Ascending aorta (tissue), 2 donors: ENCODE results near the gene SMC3. TPM values are rescaled to one million over a fixed set of nuclear protein-coding genes. Genes with fewer than 3 reads are reported as not detected.
A peak's percentile ranks its signal among the peaks of the same experiment; 100 is the strongest.
"Not testable (repeated sequence)": the region's sequence is repeated elsewhere in the genome, so short reads cannot be mapped to it uniquely, and the experiment has no call there.

Experiments
- DNase-seq, 2 donors: peaks; one replicate each; pipeline ENCODE4 v3.0.0-alpha.2; 2019; ENCODE audit warnings: low spot score in 2 of 2
- H3K27ac ChIP-seq, 2 donors: fragments of 200-600 bp; sonication (generic); one replicate each; pipeline ENCODE4 v1.5.1; 2016 to 2017; ENCODE audit warnings: mild to moderate bottlenecking in 1 of 2
- H3K27me3 ChIP-seq: fragments of 200-600 bp; sonication (generic); one replicate; pipeline ENCODE4 v1.5.1; 2017
- H3K36me3 ChIP-seq, 2 donors: fragments of 200-600 bp; sonication (generic); one replicate each; pipeline ENCODE4 v1.5.1; 2016
- H3K4me1 ChIP-seq, 2 donors: fragments of 200-600 bp; sonication (generic); one replicate each; pipeline ENCODE4 v1.5.1; 2016 to 2017; ENCODE audit warnings: mild to moderate bottlenecking in 1 of 2
- H3K4me3 ChIP-seq, 2 donors: fragments of 200-600 bp; sonication (generic); one replicate each; pipeline ENCODE4 v1.5.1; 2016 to 2017; ENCODE audit warnings: mild to moderate bottlenecking in 1 of 2
- H3K9me3 ChIP-seq, 2 donors: fragments of 200-600 bp; sonication (generic); one replicate each; pipeline ENCODE4 v1.5.1; 2016
- CTCF ChIP-seq, 3 experiments: fragments of 200-600 bp in 2 of 3; fragments of 450-650 bp in 1 of 3; sonication (generic) in 2 of 3; IDR thresholded peaks; one replicate each; pipeline ENCODE4 v1.5.1; 2016 to 2019; ENCODE audit warnings: antibody characterized with exemption in 3 of 3, mild to moderate bottlenecking in 1 of 3, moderate library complexity in 1 of 3
- intact Hi-C: fragments of 100-400 bp; cut with DNase I; formaldehyde crosslinking; loops from one replicate; pipeline ENCODE4 v1.15.1; 2023
- total RNA-seq: library from RNA; depleted of rRNA; stranded (reverse); fragments of >200 nt; gene quantifications from one replicate; pipeline ENCODE4 v1.1.0, GENCODE V29; 2016

SMC3 gene
- total RNA-seq, 1 donor from 2014 or later, result 14.8 TPM

- no peak for DNase-seq
- intact Hi-C loops, result no loop called here
- no peaks in the 10 kb centered on the region for H3K36me3 ChIP-seq
- H3K9me3 ChIP-seq, result no peaks in the 10 kb centered on the region
- no peak overlapping the region for H3K27ac ChIP-seq
- H3K27me3 ChIP-seq, result no peaks in the 10 kb centered on the region
- peak overlapping the region in 1 of 2 donors; percentile 7 for H3K4me3 ChIP-seq
- no peaks in the 10 kb centered on the region for H3K4me1 ChIP-seq
- no peak for TF ChIP-seq CTCF (IDR thresholded peaks at IDR 0.05)
Measured at GRCh38 chr10:110530131-110530831, 37.2 kb upstream of the SMC3 start.

GRCh38 chr10:110531687-110532086 lies 35.8 kb upstream of the SMC3 start:
- Histone ChIP-seq H3K27me3 (no peaks in the 10 kb centered on the region), H3K36me3 (no peaks in the 10 kb centered on the region), H3K9me3 (no peaks in the 10 kb centered on the region), H3K4me3 (no peak overlapping the region), H3K27ac (no peak overlapping the region), H3K4me1 (no peaks in the 10 kb centered on the region)
- TF ChIP-seq CTCF (IDR thresholded peaks at IDR 0.05), result no peak
- intact Hi-C loops, result no loop called here
- DNase-seq, result no peak

- H3K4me1 ChIP-seq, DNase-seq, H3K27ac ChIP-seq, H3K9me3 ChIP-seq, H3K27me3 ChIP-seq, H3K36me3 ChIP-seq, H3K4me3 ChIP-seq, intact Hi-C loops: not testable (repeated sequence)
Measured at GRCh38 chr10:110532628-110533027, 34.9 kb upstream of the SMC3 start.

- Histone ChIP-seq H3K36me3 (no peaks in the 10 kb centered on the region), H3K9me3 (no peaks in the 10 kb centered on the region), H3K4me3 (no peak overlapping the region), H3K27ac (no peak overlapping the region), H3K4me1 (no peaks in the 10 kb centered on the region), H3K27me3 (no peaks in the 10 kb centered on the region)
- no peak for TF ChIP-seq CTCF (IDR thresholded peaks at IDR 0.05)
- intact Hi-C loops, result no loop called here
- no peak for DNase-seq
Measured at GRCh38 chr10:110533149-110533548, 34.3 kb upstream of the SMC3 start.

GRCh38 chr10:110534571-110534970 lies 32.9 kb upstream of the SMC3 start:
- Histone ChIP-seq H3K4me1 (no peaks in the 10 kb centered on the region), H3K27me3 (no peaks in the 10 kb centered on the region), H3K9me3 (no peaks in the 10 kb centered on the region), H3K27ac (no peak overlapping the region), H3K4me3 (no peak overlapping the region), H3K36me3 (no peaks in the 10 kb centered on the region)
- intact Hi-C loops, result no loop called here
- TF ChIP-seq CTCF (IDR thresholded peaks at IDR 0.05), result no peak
- no peak for DNase-seq

GRCh38 chr10:110535958-110536891 lies 31.3 kb upstream of the SMC3 start:
- H3K36me3 ChIP-seq, result no peaks in the 10 kb centered on the region
- no peak overlapping the region for H3K4me3 ChIP-seq
- intact Hi-C loops, result no loop called here
- no peak overlapping the region for H3K27ac ChIP-seq
- peak in 1 of 3 experiments; percentile 21 for TF ChIP-seq CTCF (IDR thresholded peaks at IDR 0.05)
- H3K27me3 ChIP-seq, result no peaks in the 10 kb centered on the region
- no peaks in the 10 kb centered on the region for H3K4me1 ChIP-seq
- no peak for DNase-seq
- H3K9me3 ChIP-seq, result no peaks in the 10 kb centered on the region
